ENCODE results near the gene CHL1. TPM values are rescaled to one million over a fixed set of nuclear protein-coding genes. Genes with fewer than 3 reads are reported as not detected.

CHL1 gene
- total RNA-seq, 1 donor from 2014 or later, result 7.4 TPM

DNA sequence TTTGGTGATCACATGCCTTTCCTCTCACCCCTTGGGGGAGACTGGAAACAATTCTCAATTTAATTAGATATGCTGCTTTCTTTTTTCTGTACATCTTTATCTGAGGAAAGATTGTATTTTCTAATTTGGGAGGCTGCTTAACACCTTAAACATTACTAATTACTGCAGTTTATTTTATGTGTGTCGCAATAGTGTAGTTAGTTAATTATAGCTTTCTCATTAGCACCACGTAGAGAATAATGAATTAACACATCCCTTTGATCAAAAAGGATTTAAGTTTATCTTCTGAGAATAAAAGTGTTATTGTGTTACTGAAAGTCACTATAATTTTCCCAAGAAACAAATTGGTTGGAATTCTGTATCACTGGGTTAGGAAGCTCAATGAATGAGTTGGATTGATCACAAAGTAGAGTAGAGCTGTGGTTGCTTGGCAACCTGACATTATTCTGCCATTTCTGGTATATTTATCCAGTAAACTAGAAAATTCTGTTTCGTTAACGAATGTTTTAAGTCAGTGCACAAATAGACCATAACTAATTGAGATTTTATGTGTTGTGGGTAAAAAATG, 4.3 kb downstream of the CHL1 start:
- Mint-ChIP-seq H3K36me3 (ENCODE audit: low read depth) (no peaks in the 10 kb centered on the region), H3K27me3 (peaks cover 10% of the 10 kb centered on the region), H3K27ac (no peak overlapping the region), H3K4me3 (no peak overlapping the region), H3K4me1 (peaks cover 6% of the 10 kb centered on the region), H3K9me3 (no peaks in the 10 kb centered on the region)
- no peak for ATAC-seq (ENCODE audit: low read depth)
- DNase-seq, result no peak
- ChIA-PET CTCF (no interaction called here), POLR2A (no interaction called here)
- intact Hi-C loops (cut with micrococcal nuclease), result no loop called here
- TF ChIP-seq, protein P1, sequence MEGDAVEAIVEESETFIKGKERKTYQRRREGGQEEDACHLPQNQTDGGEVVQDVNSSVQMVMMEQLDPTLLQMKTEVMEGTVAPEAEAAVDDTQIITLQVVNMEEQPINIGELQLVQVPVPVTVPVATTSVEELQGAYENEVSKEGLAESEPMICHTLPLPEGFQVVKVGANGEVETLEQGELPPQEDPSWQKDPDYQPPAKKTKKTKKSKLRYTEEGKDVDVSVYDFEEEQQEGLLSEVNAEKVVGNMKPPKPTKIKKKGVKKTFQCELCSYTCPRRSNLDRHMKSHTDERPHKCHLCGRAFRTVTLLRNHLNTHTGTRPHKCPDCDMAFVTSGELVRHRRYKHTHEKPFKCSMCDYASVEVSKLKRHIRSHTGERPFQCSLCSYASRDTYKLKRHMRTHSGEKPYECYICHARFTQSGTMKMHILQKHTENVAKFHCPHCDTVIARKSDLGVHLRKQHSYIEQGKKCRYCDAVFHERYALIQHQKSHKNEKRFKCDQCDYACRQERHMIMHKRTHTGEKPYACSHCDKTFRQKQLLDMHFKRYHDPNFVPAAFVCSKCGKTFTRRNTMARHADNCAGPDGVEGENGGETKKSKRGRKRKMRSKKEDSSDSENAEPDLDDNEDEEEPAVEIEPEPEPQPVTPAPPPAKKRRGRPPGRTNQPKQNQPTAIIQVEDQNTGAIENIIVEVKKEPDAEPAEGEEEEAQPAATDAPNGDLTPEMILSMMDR (IDR thresholded peaks at IDR 0.05), result no peak

DNA sequence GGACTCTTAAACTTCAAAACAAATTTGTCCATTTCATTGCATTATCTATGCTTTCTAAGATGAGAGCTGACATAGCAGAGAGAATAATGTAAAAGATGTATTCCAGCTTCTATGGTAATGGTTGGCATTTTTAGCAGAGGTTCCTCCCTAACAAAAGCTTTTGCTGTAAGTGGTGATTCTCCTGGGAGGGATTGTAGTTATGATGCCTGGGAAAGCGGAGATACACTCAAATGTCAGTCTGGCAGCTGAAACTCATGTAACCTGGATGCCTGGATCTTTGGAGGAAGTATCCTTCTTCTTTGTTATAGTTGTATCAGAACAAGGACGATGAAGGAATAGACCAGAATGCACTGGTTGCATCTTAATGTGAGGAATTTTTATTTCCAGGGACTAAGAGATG, 7.5 kb downstream of the CHL1 start:
- Mint-ChIP-seq H3K27ac (no peak overlapping the region), H3K27me3 (peaks cover 5% of the 10 kb centered on the region), H3K4me1 (no peaks in the 10 kb centered on the region), H3K9me3 (no peaks in the 10 kb centered on the region), H3K36me3 (ENCODE audit: low read depth) (no peaks in the 10 kb centered on the region), H3K4me3 (no peak overlapping the region)
- DNase-seq, result no peak
- intact Hi-C loops (cut with micrococcal nuclease), result no loop called here
- CTCF ChIA-PET, result no interaction called here
- POLR2A ChIA-PET, result no interaction called here
- TF ChIP-seq, protein P1 (IDR thresholded peaks at IDR 0.05), result no peak
- ATAC-seq (ENCODE audit: low read depth), result no peak

DNA sequence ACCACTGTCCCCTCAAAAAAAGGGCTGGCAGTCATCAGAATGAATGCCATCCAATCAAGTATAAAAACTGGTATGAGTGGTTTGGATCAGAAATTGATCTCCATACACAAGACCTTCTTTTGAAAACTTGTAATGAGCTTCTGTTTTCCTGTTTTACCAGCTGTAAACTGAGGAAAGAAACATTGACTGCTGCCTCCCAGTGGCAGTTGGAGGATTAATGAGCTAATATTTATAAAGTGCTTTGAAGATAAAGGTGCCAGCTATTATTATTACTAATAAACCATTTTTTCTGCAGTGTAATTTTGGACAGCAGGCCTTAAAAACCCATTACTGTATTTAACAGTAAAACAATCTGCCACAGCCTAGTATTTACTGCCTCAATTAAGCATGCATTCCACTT, 11.4 kb downstream of the CHL1 start:
- H3K36me3 Mint-ChIP-seq (ENCODE audit: low read depth), result no peaks in the 10 kb centered on the region
- no peak for DNase-seq
- H3K27me3 Mint-ChIP-seq, result no peaks in the 10 kb centered on the region
- no peak overlapping the region for H3K27ac Mint-ChIP-seq
- ChIA-PET CTCF (interaction anchor here (1.9 kb wide), 1 partner anchor 146 kb away, joined by 9 read pairs; no protein-coding TSS in a partner anchor), POLR2A (interaction anchor here (0.7 to 1.1 kb wide), 2 partner anchors 10 to 51 kb away, joined by 4 read pairs; no protein-coding TSS in a partner anchor)
- TF ChIP-seq, protein P1 (IDR thresholded peaks at IDR 0.05), result no peak
- peaks cover 12% of the 10 kb centered on the region for H3K4me1 Mint-ChIP-seq
- ATAC-seq (ENCODE audit: low read depth), result no peak
- no peak overlapping the region for H3K4me3 Mint-ChIP-seq
- intact Hi-C loops (cut with micrococcal nuclease), result no loop called here
- H3K9me3 Mint-ChIP-seq, result no peaks in the 10 kb centered on the region

GRCh38 chr3:210669-211068, 14.1 kb downstream of the CHL1 start:
- Mint-ChIP-seq H3K27me3 (no peaks in the 10 kb centered on the region), H3K4me3 (no peak overlapping the region), H3K9me3 (no peaks in the 10 kb centered on the region), H3K4me1 (peaks cover 16% of the 10 kb centered on the region), H3K27ac (no peak overlapping the region), H3K36me3 (ENCODE audit: low read depth) (no peaks in the 10 kb centered on the region)
- ChIA-PET CTCF (no interaction called here), POLR2A (no interaction called here)
- DNase-seq (no peak), ATAC-seq (ENCODE audit: low read depth) (no peak)
- TF ChIP-seq, protein P1 (IDR thresholded peaks at IDR 0.05), result no peak
- intact Hi-C loops (cut with micrococcal nuclease), result no loop called here

DNA sequence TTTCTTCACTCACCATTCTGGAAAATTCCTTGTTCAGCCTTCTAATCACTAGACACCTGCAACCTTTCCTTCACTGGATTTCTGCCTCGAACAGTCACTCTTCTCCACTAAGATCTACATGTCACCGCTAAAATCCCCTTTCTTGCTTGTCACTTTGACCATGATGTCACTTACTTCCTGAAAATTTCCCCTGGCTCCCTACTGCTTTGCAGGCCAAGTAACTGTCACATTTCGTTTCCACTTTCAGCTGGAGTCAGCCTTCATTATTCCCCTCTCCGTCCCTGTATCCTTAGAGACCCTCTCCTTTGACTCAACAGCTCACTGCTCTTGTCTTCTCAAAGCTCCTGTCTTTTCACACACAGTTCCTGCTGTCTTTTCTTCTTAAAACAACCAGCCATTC, 15.9 kb downstream of the CHL1 start:
- no peaks in the 10 kb centered on the region for H3K36me3 Mint-ChIP-seq (ENCODE audit: low read depth)
- TF ChIP-seq, protein P1 (IDR thresholded peaks at IDR 0.05), result no peak
- POLR2A ChIA-PET, result no interaction called here
- peaks cover 21% of the 10 kb centered on the region for H3K4me1 Mint-ChIP-seq
- peak overlapping the region; percentile 64 for H3K4me3 Mint-ChIP-seq
- ATAC-seq (ENCODE audit: low read depth) (peak; percentile 91), DNase-seq (no peak)
- intact Hi-C loops (cut with micrococcal nuclease), result loop anchor here (1.0 to 2.0 kb wide), 3 partner anchors 15 to 78 kb away; no protein-coding TSS in a partner anchor
- H3K9me3 Mint-ChIP-seq, result no peaks in the 10 kb centered on the region
- H3K27ac Mint-ChIP-seq, result peak overlapping the region; percentile 83
- no peaks in the 10 kb centered on the region for H3K27me3 Mint-ChIP-seq
- CTCF ChIA-PET, result no interaction called here

All from activated B cell treated with CpG ODN at 0.5 μM for 24 hours (primary cell).